GM18873 (cell line): ENCODE data around the gene FRMPD4.
"Not testable (repeated sequence)": the region's sequence is repeated elsewhere in the genome, so short reads cannot be mapped to it uniquely, and the experiment has no call there.

Experiments
- ATAC-seq: cut with Tn5 transposase; IDR thresholded peaks from one replicate; pipeline ENCODE4 v1.9.1; 2021; ENCODE audit warnings: mild to moderate bottlenecking, moderate library complexity, moderate number of reproducible peaks; ENCODE audit not compliant: unreplicated experiment, low FRiP score

The FRMPD4 gene

DNA sequence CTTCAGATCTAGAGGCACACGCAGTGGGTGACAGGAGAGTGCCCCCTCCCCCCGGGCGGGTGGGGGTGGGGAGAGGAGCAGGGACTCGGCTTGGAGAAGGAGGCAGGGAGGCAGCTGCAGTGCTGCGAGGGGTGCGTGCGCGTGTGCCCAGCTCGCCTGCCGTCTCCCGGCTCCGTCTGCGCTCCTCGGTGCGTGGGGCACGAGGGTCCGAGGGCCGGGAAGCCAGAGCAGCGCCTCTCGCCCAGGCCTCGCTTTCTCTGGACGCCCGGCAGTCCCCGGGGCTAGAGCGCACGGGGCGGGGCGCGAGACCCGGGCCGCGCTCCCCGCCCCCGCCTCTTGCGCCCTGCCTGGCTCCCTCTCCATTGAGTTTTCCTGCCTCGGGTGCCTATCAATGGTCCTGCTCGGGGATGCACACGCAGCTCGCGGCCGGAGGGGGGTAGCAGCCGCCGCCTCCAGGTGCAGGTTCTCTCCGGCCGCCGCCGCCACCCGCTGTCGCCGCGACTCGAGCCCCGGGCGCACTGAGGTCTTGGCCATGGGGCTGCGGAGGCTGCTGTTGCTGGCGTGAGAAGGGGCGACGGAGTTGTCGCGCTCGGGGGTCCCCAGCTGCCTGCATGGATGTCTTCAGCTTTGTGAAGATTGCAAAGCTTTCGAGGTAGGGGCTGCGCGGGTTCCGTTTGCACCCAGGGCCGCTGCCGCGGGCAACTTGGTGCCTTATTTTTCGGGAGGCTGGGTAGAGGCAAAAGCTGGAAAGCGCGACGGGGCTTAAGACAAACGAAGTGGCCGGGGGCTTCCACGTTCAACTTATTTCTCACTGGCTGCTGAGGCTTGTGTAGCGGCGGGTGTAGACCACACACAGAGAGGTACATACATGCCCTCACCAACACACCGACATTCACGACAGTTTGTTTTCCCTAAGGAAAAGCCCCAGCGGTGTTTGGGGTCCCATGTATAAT lies at the start of gene FRMPD4:
TSS of gene FRMPD4 (plus strand) at position 113 of the 953 bp plus-strand sequence. CDS start at position 612, 499 bp downstream.
- no peak for ATAC-seq

DNA sequence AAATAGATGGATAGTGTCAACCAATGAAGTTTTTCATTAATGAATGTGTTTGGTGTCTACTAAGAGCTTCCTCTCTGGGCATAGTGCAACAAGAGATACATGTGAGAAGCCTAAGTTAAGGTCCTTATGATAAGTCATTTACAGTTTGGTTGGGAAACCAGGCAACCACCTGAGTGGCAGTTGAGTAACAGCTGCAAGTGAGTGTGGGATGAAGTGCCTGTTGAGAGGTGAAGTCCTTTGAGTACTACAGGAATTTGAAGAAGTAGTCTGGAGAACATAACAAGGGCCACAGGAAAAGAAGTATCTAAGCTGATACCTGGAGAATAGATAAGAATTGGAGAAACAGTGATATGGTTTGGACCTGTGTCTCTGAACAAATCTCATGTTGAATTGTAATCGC lies 48.5 kb upstream of the FRMPD4 start:
- no peak for ATAC-seq

DNA sequence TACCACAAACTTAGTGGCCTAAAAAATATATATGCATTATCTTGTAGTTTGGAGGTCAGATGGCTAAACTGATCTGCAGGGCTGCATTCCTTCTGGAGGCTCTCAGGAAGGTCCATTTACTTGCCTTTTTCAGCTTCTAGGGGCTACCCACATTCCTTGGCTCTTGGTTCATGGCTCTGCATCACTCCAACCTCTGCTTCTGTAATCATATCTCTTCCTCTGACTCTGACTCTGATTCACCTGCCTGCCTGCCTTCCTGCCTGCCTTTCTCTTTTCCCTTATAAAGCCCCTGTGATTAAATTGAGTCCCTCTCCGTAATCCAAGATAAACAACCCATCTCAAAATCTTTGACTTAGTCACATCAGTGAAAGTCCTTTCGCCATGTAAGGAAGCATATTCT lies 25.0 kb upstream of the FRMPD4 start:
- ATAC-seq, result no peak

DNA sequence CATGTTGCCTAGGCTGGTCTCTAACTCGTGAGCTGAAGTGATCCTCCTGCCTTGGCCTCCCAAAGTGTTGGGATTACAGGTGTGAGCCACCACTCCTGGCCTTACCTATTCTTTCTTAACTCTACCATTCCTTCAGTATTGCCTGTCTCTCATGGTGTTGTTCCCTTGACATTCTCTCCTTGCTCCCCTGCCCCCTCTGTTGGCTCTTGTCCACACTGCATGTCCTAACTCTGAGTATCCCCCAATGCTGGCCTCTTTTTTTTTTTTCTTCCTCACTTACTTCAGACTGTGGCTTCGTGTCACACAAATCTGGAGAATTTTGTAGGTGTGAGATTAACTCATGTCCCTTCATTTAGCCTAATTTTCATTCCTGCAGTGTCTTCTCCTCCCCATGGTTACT lies 22.9 kb upstream of the FRMPD4 start:
- ATAC-seq, result no peak

DNA sequence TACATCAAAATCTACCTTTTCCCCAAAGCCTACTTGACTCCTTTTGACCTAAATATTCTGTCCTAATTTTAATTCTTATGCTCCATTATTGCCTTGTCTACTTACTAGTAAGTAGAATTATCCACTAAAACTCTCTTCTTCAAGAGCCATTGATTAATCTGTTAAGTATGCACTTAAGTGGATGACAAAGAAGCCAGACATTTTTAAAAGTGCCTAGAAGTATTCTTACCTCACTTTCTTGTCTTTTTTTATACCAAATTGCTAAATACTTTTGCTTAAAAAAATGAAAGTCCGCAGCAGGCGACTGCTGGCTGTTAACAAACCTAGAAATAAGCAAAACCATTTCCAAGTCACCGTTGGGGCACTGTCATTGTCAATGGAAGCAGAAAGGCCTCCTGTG lies 20.1 kb upstream of the FRMPD4 start:
- no peak for ATAC-seq

DNA sequence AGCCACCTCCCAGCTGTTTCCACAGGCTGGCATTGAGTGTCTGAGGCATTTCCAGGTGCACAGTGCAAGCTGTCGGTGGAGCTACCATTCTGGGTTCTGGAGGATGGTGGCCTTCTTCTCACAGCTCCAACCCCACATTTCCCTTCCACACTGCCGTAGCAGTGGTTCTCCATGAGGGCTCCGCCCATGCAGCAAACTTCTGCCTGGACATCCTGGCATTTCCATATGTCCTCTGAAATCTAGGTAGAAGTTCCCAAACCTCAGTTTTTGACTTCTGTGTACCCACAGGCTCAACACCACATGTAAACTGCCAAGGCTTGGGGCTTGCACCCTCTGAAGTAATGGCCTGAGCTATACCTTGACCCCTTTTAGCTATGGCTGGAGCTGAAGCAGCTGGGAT lies 10.3 kb upstream of the FRMPD4 start:
- no peak for ATAC-seq

DNA sequence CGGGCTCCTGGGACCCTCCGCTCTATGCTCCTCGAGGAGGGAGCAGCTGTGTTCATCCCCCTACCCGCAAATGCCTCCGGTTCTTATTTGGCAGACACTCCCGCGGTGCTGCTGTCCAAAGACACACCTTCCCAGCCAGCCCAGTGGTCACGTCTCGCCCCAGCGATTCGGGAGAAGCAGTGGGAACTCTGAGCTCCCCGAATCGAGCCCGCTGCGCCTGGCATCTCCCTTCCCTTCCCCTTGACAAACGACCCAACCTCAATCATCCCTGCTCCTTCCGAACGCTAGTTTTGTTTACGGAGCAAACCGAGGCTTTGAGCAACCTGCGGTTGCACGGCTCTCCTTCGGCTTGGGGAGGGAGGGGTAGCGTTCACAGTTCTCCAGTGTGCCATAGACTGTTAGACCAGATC lies 317 bp upstream of the FRMPD4 start:
- no peak for ATAC-seq

DNA sequence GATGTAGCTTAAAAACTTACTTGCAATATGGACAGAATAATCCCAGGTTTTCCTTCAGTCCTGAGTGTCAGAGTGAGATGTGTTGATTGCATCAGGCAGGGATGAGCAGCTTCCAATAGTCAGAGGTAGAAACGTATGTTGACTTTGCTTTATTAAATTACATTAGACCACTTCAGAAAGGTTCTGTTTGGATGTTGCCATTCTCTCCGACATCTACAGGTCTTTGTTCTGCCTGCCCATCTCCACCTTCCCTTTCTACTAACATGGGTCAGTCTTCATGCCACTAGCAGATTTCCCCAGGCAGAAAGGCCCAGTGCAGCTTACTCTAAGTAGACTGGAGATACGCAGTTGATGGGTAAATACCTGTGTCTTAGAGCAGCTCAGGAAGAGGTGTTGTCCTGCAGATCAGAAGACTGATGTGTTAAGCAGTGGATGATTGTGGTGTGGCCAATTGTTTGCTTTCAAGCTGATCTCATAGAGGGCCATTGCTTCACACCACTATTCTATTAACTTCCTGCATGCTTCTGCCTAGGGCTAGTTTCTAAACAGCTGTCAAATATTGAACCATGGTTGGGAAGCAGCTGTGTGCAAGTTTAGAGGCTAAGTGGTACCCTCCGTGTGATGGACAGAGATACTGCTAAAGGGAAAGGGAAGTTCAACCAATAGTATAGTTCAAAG lies 1.8 kb downstream of the FRMPD4 start:
- no peak for ATAC-seq

DNA sequence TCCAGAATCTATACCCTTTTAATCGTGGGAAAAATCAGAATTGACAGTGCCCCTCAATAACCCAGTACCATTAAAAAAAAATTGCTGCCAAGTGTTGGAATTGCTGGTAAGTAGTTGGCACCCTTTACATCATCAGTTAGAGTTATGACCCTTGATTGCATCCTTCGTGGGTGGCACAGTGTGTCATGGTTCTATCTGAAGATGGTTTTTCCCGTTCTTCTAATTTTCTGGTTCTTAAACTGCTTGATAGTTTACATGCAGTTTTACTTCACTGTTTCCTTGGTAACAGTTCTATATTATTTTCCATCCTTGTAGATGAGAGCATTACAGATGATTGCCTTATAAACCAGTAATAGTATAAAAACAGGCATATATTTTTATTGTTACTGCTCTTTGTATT lies 3.2 kb downstream of the FRMPD4 start:
- ATAC-seq, result no peak

DNA sequence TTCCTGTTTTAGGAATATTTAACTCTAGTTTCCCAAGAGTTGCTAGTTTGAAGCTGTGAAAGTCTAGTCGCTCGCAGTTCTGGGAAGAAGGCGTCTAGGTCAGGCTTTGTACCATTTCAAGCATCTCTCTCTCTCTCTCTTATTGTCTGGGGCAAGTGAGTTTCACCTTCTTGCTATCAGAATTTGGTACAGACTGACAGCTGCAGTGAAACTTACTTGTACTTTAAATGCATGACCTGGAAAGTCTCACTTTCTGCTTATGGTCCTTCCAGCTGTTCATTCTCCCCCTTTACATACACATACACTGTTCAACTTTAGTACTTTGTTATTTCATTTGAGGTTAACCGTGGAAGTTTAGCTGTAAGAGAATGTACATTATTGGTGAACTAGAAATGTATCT lies 4.4 kb downstream of the FRMPD4 start:
- ATAC-seq, result no peak

DNA sequence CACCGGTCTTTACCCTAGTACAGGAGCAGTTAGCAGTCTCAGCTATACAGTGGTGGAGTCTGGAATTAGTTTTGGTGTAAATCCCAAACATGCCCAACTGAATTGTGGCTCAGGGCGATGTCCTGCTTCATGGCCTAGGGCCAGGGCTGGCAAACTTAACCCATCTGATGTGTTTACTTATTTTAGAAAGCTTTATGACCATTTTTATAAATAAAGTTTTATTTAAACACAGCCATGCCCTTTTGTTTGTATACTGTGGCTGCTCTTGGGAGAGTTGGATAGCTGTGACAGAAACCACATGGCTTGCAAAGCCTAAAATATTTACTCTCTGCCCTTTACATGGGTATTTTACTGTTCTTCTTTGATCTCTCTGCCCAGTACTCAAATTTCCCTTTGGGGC lies 7.1 kb downstream of the FRMPD4 start:
- no peak for ATAC-seq

DNA sequence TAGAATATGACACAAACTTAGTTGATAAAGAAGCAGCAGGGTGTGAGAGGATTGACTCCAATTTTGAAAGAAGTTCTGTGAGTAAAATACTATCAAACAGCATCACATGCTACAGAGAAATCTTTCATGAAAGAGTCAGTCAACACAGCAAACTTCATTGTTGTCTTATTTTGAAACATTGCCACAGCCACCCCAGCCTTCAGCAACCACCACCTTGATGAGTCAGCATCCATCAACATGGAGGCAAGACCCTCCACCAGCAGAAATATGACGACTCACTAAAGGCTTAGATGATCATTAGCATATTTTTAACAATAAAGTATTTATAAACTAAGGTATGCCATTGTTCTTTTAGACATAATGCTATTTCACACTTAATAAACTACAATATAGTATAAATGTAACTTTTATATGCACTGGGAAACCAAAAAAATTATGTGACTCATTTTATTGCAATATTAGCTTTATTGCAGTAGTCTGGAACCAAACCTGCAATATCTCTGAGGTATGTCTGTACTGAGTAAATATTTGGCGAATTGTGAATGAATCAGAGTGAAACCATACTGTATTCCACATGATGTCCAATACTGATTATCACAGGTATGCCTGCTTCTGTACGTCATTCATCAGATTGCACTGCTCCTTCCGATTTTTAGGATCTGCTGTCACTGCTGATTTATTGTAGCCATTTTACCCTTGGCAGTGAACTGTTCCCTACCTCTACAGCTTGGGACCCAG lies 11.6 kb downstream of the FRMPD4 start:
- ATAC-seq, result no peak

DNA sequence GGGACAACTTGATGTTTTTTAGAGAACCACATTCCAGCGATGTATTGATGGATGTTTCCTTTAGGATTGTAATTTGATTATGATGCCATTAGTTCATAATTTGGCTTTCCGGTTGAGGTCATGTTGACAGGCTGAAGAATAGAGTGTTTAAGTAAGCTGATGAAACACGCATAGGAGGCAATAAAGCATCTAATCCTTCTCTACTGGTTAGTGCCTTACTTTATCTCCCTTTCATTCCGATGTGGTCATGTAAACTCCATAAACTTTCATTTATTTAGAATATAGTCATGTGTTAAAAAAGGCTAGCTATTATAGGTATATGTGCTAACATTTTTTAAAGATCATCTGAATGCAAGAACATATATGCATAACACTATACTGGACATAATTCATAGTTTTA lies 15.0 kb downstream of the FRMPD4 start:
- no peak for ATAC-seq

DNA sequence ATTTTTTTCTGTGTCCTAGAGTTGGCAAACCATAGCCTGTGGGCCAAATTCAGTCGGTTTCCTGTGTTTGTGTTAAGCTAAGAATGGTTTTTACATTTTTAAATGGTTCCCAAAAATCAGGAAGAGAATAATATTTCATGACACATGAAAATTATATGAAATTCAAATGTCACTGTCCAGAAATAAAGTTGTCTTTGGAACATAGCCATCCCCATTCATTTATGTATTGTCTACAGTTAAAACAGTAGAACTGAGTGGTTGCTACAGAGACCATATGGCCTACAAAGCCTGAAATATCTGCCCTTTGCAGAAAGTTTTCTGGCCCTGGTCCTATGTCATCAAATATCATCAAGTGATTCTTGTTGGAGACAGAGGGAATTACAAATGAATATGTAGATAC lies 15.5 kb downstream of the FRMPD4 start:
- no peak for ATAC-seq

DNA sequence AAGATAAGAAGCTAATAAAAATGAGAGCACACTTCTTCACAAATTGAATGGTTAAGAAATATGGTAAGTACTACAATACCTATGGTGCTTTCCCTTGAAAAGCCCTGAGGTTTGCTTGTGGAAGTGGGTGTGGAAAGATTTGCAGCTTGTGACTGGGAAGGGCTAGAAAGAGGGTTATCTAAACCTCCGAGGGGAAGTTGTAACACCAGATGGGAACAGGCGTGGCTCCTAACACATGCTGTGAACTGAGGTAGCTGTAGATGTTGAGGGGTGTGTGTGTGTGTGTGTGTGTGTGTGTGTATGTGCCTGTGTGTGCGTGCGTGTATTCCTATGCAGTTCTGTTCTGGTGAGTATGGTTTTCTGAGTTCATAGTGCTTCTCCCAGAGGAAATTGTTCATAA lies 21.5 kb downstream of the FRMPD4 start:
- ATAC-seq, result no peak

DNA sequence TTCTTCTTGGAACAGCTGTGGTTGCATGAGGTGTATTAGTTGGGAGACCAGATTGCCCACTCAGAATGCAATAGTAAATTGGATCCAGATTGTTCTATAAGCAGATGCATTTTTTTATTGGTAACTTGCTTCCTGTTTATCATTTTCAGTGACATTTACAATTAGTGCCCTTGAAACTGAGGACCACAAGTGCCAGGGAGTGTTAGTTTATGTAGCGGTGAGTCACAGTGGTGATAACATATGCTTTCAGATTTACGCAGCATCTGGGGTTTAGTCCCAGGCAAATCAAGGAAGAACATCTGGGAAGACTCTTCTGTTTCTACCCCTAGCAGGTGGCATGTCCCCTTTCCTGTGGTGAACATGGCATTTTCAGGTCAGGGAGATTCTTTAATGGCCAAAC lies 24.1 kb downstream of the FRMPD4 start:
- no peak for ATAC-seq

DNA sequence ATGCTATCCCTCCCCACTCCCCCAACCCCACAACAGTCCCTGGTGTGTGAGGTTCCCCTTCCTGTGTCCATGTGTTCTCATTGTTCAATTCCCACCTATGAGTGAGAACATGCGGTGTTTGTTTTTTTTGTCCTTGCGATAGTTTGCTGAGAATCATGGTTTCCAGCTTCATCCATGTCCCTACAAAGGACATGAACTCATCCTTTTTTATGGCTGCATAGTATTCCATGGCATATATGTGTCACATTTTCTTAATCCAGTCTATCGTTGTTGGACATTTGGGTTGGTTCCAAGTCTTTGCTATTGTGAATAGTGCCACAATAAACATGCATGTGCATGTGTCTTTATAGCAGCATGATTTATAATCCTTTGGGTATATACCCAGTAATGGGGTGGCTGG lies 25.9 kb downstream of the FRMPD4 start:
- not testable (repeated sequence) for ATAC-seq

DNA sequence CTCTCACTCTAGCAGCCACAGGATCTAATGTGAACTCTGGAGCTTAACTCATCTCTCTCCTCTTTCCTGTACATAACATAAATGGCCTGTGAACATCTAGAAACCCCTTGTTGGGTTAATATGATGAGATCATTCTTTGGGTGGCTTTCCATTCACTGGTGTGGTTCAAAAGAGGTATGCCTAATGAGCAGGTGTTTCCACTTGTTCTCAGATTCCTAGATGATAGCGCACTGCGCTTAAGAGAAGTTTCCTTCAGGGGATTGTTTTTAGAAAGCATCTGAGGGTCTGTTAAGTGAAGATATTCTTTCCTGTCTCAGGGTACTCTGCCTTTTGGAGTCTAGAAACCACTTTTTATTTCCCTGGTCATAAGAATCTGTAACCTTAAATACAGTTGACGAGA lies 32.5 kb downstream of the FRMPD4 start:
- no peak for ATAC-seq

DNA sequence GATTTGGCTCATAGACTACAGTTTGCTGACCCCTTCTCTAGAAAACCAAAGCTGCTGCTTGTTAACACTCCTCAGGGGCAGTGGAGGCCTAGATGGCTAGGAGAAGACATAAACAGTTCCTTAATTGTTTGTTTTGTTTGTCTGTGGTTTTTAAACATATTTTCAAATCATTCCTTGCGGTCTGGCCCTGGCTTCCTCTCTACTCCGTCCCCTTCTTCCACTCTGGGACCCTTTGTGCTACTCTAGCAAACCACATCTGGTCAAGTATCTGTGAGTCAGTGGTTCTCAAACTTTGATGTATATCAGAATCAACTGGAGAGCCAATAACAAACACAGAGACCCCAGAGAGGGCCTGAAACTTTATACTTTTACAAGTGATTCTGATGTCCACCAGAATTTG lies 36.1 kb downstream of the FRMPD4 start:
- ATAC-seq, result no peak

DNA sequence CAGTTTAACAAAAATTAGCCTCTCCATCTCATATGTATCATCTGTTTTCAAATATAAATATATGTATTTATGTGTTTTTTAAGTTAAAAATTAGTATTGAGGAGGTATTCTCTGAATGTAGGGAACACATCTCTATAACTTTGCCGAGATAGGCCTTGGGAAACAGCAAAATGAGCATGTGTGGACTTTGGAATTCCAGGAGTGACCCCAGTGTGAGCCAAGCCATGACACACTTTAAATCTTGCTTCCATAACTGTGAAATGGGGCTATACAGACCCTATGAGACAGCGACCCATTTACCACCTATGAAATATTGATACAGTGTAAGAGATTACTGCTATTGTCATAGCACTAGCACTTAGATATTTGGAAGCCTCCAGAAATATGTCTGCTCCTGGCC lies 58.8 kb downstream of the FRMPD4 start:
- no peak for ATAC-seq

DNA sequence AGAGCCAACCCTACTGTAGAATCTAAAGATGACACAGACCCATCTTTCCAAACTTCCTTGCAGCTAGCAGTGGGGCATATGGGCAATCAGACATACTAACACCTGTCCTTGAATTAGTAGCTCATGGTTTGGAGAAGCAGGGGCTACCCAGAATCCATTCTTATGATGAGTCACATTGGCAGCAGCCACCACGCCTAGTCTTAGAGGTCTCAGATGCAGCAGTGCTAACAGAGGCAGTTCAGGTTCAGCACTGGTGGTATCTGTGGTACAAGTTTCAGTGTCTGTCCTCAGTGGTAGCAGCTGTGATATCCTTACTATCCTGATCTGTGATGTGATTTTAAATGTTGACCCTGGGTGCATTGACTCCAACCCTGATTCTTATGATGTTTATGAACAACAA lies 68.1 kb downstream of the FRMPD4 start:
- no peak for ATAC-seq
